SK-N-SH treated with all-trans-retinoic acid at 6 μM for 48 hours (cell line): ENCODE results near the gene PTPRF.

Experiments used
- ARNTL ChIP-seq: fragments of 450-650 bp; formaldehyde crosslinking; IDR thresholded peaks from 2 replicates; pipeline ENCODE4 v1.5.0; 2020; ENCODE audit warnings: low read depth, mild to moderate bottlenecking, moderate library complexity, borderline replicate concordance
- CSDC2 ChIP-seq: fragments of 250-450 bp; sonication (Bioruptor Pico); IDR thresholded peaks from 2 replicates; pipeline ENCODE4 v1.5.0; 2020; ENCODE audit warnings: mild to moderate bottlenecking, moderate library complexity
- ISL1 ChIP-seq: fragments of 250-450 bp; sonication (Bioruptor Pico); IDR thresholded peaks from 2 replicates; pipeline ENCODE4 v2.1.2; 2022; ENCODE audit warnings: mild to moderate bottlenecking, moderate library complexity
- PATZ1 ChIP-seq: fragments of 250-450 bp; sonication (Bioruptor Pico); IDR thresholded peaks from 2 replicates; pipeline ENCODE4 v1.8.0; 2020; ENCODE audit warnings: mild to moderate bottlenecking, moderate library complexity, borderline replicate concordance
- POU6F1 ChIP-seq: fragments of 250-450 bp; sonication (Bioruptor Pico); IDR thresholded peaks from 2 replicates; pipeline ENCODE4 v1.8.0; 2021; ENCODE audit warnings: low read depth, mild to moderate bottlenecking, moderate library complexity, borderline replicate concordance
- RARB ChIP-seq: fragments of 250-450 bp; sonication (Bioruptor Pico); IDR thresholded peaks from 2 replicates; pipeline ENCODE4 v1.8.0; 2021; ENCODE audit warnings: mild to moderate bottlenecking, moderate library complexity
- TCF4 ChIP-seq: fragments of 250-450 bp; sonication (Bioruptor Pico); IDR thresholded peaks from 2 replicates; pipeline ENCODE4 v1.8.0; 2021; ENCODE audit warnings: mild to moderate bottlenecking, moderate library complexity, borderline replicate concordance
- ZC3H10 ChIP-seq: fragments of 250-450 bp; sonication (Bioruptor Pico); IDR thresholded peaks from 2 replicates; pipeline ENCODE4 v1.5.1; 2021; ENCODE audit warnings: mild to moderate bottlenecking, moderate library complexity
- ZFP3 ChIP-seq: fragments of 250-450 bp; sonication (Bioruptor Pico); IDR thresholded peaks from 2 replicates; pipeline ENCODE4 v1.5.0; 2020; ENCODE audit warnings: mild to moderate bottlenecking, moderate library complexity
- ZNF565 ChIP-seq: fragments of 450-650 bp; formaldehyde crosslinking; conservative IDR thresholded peaks from 2 replicates; pipeline ENCODE4 v1.5.0; 2020; ENCODE audit warnings: low read depth, mild to moderate bottlenecking, moderate library complexity
- TF ChIP-seq, protein P1 (sequence below): fragments of 250-450 bp; sonication (Bioruptor Pico); IDR thresholded peaks from 2 replicates; pipeline ENCODE4 v1.5.1; 2020; ENCODE audit warnings: low read depth, mild to moderate bottlenecking, moderate library complexity

- TF ChIP-seq PATZ1 (CRISPR knock-in tag) (no peak), CSDC2 (CRISPR knock-in tag) (no peak), RARB (CRISPR knock-in tag) (no peak), ISL1 (CRISPR knock-in tag) (no peak), ARNTL (CRISPR knock-in tag) (no peak), ZNF565 (CRISPR knock-in tag) (no peak), ZFP3 (no peak), TCF4 (CRISPR knock-in tag) (no peak), ZC3H10 (CRISPR knock-in tag) (no peak), POU6F1 (no peak)
- TF ChIP-seq, protein P1, sequence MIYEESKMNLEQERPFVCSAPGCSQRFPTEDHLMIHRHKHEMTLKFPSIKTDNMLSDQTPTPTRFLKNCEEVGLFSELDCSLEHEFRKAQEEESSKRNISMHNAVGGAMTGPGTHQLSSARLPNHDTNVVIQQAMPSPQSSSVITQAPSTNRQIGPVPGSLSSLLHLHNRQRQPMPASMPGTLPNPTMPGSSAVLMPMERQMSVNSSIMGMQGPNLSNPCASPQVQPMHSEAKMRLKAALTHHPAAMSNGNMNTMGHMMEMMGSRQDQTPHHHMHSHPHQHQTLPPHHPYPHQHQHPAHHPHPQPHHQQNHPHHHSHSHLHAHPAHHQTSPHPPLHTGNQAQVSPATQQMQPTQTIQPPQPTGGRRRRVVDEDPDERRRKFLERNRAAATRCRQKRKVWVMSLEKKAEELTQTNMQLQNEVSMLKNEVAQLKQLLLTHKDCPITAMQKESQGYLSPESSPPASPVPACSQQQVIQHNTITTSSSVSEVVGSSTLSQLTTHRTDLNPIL (CRISPR knock-in tag): no peak
These were observed 73.5 kb downstream of the PTPRF start for GRCh38 chr1:43604192-43604591.
